Activated CD8-positive, alpha-beta memory T cell treated with anti-CD3 and anti-CD28 coated beads, Interleukin-2, amount 50 U/mL, for 24 hours (primary cell): ENCODE measurements around the gene CLIP1.
"Not testable (repeated sequence)": the region's sequence is repeated elsewhere in the genome, so short reads cannot be mapped to it uniquely, and the experiment has no call there.

Experiments used
- DNase-seq: peaks from one replicate; pipeline ENCODE4 v3.0.0-alpha.2; 2020; ENCODE audit errors: extremely low read depth

CLIP1 gene

DNA sequence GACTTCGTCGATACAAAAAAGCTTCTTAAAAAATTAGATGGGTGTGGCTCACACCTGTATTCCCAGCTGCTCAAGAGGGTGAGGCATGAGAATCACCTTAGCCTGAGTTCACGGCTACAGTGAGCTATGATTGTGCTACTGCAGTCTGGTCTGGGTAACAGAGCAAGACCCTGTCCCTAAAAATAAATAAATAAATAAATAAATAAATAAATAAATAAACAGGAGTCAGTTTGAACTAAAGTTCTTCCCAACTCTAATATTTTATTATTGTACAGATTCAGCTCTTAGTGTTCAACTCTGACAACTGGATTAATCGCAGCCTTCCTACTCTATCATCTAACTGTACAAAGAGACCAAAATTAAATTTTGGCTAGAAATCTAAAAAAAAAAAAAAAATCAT, 12.7 kb upstream of the CLIP1 start:
- DNase-seq: no peak

DNA sequence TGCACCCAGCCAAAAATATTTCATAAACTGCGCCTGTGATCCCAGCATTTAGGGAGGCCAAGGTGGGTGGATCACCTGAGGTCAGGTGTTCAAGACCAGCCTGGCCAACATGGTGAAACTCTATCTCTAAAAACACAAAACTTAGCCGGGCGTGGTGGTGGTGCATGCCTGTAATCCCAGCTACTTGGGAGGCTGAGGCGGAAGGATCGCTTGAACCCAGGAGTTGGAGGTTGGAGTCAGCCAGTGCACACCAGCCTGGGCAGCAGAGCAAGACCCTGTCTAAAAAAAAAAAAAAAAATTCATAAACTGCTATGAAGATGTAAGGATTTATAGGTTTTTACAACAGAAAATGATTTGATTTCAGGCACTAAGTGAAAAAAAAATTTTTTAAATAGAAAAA, 6.6 kb upstream of the CLIP1 start:
- not testable (repeated sequence) for DNase-seq

DNA sequence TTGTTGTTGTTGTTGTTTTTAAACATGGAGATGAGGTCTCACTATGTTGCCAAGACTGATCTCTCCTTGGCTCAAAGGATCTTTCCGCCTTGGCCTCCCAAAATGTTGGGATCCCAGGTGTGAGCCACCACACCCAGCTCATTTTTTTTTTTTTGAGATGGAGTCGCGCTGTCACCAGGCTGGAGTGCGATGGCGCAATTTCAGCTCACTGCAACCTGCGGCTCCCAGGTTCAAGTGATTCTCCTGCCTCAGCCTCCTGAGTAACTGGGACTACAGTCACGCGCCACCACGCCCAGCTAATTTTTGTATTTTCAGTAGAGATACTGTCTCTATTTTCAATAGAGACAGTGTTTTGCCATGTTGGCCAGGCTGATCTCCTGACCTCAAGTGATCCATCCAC, 4.9 kb upstream of the CLIP1 start:
- DNase-seq: no peak

DNA sequence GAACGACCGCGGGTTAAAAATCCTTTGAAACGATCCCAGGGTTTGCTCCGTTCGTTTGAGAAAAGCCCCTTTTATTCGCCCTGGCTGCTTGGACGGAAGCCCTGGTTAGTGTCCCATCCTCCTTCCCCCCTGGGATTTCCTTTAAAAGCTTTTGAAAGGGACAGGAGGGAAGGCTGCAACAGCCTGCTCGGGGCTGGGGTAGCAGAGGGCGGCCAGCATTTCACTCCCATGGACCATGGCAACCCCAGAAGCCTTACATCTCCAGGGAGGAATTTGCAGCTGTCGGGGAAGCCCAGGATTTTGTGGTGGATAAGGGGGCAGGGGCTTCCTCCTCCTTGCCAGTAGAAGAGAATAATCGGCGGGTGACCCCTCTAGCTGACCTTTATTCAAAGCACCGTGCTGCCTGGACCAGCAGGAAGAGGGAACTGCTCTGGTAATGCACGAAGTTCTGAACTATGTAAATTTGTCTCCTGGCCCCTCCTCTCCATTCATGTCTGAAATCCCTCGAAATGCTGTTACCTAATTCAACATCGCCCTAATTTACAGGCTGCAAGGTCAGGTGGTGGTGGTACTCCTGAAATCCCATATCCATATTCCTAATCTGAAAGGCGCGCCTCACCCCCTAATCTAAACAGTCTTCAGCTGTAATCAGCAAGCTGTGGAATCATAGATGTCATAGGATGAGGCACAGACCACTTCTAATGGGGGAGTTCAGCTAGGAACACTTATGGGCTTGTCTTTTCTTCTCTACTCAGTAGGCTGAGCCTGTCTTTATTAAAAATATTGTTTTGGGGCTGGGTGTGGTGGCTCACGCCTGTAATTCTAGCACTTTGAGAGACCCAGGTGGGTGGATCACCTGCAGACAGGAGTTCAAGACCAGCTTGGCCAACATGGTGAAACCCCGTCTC, 1.0 kb upstream of the CLIP1 start:
- no peak for DNase-seq

DNA sequence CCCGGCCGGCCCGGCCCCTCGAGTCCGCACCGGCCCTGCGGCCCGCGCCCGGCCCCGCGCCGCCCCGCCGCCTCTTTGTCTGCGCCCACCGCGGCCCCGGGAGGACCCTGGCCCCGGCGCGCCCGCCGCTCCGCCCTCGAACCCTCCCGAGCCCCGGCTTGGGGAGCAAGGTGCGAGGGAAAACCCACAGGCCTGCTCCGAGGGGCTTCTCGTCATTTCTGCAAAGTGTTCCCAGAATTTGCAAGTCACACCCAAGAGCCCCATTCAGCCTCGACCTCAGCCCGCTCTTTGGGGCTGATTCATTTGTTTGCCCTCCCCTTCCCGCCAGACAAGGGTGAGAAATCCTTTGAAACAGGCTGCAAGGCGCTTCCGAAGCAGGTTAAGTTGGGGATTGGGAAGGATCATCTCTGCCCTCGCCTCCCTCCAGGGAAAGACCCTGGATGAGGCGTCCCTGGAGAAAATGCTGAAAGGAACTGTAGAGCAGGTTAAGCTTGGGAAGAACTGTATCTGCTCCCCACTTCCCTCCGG, 325 bp upstream of the CLIP1 start:
- DNase-seq: no peak

DNA sequence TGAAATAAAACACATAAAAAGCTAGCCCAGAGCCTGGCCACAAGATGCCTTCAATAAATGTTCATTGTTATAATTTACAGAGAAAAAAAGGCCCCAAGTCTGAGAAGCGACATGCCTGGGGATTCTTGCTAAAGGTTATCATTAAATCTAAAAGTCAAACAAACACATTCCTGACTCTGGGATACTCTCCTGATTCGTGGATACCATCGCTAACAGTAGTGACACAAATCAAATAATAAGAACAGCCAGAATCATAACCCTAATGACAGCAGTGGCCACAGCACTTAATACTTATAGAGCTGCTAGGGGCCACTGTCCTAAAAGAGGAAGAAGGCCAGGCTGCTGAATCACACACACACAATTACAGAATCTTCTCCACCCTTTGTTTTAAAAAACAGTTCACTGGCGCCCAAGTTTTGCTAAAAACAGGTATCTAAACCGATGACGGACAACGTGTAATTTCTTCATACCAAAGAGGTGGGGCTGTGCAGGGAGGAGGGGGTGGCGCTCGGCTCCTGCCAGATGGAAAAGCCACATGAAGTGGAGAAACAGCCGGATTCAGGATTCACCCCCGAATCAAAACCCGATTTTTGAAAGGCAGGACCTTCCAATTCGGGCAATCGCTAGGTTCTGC, 1.2 kb downstream of the CLIP1 start:
- DNase-seq: no peak

DNA sequence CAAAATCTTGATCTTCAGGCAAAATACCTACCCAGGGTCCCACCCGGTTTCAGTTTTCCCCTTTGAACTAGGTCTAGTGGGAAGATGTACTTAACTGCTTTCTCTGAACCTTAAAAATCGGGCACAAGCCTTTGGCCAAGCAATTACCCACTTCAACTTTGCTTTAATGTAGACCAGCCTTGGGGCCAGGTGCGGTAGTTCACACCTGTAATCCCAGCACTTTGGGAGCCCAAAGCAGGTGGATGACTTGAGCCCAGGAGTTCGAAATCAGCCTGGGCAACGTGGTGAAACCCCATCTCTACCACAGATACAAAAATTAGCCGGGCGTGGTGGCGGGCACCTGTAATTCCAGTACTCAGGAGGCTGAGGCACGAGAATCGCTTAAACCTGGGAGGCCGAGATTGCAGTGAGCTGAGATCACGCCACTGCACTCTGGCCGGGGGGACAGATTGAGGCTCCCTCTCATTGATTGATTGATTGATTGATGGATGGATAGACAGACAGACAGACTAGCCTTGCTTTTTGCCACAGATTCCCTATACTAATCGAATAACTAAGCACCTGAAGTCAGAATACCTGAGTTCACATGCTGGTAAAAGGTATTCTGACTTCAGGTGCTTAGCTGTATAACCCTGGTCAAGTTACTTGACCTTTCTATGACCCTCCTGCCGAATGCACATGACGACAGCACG, 1.9 kb downstream of the CLIP1 start:
- no peak for DNase-seq

DNA sequence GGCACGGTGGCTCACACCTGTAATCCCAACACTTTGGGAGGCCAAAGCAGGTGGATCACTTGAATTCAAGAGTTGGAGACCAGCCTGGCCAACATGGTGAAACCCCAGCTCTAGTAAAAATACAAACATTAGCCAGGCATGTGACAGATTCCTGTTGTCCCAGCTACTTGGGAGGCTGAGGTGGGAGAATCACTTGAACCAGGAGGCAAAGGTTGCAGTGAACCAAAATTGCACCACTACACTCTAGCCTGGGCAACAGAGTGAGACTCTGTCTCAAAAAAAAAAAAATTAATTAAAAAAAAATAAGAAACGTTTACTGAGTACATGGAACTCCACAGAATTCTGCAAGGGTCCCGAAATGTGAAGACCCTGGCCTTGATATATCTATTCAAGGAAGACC, 3.4 kb downstream of the CLIP1 start:
- not testable (repeated sequence) for DNase-seq

DNA sequence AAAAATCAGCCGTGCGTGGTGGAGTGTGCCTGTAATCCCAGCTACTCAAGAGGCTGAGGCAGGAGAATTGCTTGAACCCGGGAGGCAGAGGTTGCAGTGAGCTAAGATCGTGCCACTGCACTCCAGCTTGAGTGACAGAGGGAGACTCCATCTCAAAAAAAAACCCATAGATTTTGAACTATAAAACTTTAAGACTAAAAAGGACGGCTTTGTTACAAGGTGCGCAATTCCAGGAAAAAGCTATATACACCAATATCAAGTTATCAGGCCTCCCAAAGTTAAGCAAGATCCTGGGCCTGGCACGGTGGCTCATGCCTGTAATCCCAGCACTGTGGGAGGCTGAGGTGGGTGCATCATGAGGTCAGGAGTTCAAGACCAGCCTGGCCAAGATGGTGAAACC, 6.8 kb downstream of the CLIP1 start:
- not testable (repeated sequence) for DNase-seq

DNA sequence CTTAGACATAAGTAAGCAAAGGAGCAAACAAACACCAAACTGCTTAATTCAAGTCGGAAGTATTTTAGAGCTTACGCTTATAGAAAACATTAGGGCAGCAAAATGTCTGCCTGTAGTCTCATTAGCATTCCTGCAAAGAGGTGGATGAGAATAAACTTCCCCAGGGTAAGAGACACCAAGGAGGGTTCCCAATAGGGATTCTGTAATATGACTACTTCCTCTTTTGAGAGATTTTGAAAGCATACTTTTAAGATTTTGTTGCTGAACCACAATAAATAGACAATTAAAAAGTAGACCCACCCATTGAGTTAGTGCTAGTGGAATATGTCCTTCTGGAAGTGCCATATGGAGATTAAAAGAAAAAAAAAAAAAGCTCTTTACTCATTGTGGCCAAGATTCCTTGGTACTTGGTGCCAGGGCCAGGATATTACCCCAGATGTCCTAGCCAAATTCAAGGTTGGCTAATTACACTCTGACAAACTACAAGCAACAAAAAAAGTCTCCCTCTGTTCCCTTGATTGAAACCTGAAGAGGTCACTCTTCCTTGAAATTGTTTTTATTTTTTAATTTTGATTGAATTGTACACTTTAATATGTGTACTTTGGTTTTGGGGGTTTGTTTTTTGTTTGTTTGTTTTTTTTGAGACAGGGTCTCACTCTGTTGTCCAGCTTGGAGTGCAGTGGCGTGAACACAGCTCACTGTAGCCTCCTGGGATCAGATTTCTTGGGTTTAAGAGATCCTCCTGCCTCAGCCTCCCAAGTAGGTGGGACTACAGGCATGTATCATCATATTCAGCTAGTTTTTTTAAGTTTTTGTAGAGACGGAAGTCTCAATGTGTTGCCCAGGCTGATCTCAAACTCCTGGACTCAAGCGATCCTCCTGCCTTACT, 8.7 kb downstream of the CLIP1 start:
- DNase-seq: no peak

DNA sequence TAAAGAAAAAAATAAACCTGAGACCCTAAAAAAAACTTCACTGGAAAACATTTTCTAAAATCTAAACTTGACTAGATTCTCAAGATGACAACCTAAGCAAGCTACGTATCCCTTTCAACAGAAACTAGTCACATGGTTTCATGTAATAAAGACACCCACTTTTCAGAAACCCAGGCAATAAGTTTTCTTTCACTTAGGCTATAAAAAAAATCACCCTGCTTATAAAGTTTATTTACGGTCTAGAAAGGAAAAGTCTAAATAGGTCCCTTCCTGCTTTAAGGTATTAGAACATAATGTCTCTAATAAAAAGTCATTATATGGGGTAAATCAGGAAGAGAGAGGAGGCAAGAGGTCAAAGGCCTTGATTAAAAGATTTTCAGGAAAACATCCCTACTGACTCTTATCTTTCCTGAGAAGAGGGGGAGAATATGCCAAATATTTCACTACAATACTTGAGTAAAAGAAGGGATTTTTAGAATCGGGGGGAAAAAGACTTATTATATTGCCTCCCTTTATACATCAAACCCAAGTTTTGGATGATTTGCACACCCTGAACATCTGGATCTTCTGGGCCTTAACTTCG, 9.5 kb downstream of the CLIP1 start:
- no peak for DNase-seq

DNA sequence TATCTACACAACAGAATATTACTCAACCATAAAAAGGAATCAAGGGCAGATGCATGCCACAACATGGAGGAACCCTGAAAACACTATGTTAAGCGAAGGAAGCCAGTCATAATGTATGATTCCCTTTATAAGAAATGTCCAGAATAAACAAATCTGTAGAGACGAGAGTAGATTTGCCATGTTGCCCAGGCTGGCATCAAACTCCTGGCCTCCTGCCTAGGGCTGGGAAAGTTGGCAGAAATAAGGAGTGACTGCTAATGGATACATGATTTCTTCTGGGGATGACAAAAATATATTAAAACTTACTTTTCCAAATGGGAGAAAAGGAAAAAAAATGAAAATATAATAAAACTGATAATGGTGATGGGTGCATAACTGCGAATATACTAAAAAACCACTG, 10.9 kb downstream of the CLIP1 start:
- DNase-seq: no peak

DNA sequence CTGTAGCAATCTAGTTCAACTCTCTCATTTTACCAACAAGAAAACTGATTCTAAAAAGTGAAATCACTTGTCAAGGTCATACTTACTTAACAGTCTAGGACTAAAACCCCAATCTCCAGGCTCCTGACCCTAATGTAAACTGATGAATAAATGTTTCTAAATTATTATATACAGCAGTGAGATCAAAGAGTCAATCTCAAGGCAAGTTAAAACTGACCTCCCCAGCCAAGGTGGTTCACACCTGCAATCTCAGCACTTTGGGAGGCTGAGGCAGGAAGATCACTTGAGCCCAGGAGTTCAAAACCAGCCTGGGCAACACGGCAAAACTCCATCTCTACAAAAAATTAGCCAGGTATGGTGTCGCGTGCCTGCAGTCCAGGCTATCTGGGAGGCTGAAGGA, 15.3 kb downstream of the CLIP1 start:
- DNase-seq: no peak

DNA sequence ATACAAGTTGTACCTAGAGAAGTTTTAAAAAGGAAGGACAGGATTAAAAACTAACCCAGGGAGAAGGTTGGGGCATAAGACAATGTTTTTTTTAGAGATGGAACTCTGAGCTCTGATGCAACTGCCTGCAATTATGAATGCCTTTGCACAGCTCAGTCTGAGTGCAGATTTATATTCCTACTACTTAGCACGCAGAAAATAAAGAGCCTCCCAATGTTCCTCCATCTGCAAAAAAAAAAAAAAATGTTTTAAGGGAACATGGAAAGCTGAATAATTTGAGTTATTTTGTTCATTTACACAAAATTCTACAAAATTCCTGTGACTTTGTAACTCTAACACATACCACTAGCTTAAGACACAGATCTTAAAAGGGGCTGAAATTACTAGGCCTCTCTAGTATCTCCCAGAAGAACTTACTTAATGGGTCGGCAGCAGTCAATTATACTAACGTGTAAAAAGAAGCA, 15.7 kb downstream of the CLIP1 start:
- no peak for DNase-seq

DNA sequence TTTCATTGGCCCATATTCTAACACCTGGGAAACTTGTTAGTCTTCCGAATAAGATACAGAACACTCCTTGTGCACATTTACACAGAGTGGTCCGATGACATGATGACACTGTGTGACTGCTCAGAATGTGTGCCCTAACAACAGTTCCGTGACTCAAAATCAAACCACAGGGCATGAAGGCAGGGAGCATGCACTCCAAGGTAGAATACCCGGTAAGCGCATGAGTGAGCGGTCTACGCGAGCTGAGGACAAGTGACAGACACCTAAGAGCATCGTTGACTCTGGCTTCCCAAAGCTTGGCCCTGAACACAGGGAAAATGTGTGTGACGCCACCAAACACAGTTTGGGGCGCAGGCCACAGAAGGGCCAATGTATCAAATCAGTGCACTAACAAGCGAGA, 18.6 kb downstream of the CLIP1 start:
- DNase-seq: no peak

DNA sequence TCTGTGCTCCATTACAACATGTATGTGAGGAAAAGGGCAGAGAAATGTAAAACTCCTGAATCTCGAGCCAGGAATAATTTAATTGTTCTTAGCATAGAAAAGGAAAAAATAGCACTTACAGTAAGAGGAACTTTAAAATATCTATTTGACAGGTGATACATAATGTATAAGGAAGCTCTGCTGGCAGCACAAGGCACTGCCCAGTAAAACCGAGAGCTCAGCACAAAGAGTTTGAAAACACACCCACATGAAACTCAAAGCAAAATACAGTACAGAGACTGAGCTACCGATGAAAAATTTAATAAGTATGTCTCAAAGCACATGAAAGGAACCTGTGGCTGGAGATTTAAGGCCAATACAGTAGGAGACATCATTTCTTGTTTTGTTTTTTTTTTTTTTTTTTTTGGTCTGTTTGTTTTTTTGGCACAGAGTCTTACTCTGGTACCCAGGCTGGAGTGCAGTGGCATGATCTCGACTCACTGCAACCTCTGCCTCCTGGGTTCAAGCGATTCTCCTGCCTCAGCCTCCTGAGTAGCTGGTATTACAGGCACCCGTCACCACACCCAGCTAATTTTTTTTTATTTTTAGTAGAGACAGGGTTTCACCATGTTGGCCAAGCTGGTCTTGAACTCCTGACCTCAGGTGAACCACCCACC, 19.2 kb downstream of the CLIP1 start:
- DNase-seq: no peak

DNA sequence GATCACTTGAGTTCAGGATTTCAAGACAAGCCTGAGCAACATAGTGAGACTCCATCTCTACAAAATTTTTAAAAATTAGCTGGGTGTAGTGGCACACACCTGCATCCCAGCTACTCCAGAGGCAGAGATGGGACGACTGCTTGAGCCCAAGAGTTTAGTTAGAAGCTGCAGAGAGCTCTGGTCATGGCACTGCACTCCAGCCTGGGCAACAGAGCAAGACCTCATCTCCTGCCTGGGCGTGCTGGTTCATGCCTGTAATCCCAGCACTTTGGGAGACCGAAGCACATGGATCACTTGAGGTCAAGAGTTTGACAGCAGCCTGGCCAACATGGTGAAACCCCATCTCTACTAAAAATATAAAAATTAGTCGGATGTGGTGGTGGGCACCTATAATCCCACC, 20.2 kb downstream of the CLIP1 start:
- no peak for DNase-seq

DNA sequence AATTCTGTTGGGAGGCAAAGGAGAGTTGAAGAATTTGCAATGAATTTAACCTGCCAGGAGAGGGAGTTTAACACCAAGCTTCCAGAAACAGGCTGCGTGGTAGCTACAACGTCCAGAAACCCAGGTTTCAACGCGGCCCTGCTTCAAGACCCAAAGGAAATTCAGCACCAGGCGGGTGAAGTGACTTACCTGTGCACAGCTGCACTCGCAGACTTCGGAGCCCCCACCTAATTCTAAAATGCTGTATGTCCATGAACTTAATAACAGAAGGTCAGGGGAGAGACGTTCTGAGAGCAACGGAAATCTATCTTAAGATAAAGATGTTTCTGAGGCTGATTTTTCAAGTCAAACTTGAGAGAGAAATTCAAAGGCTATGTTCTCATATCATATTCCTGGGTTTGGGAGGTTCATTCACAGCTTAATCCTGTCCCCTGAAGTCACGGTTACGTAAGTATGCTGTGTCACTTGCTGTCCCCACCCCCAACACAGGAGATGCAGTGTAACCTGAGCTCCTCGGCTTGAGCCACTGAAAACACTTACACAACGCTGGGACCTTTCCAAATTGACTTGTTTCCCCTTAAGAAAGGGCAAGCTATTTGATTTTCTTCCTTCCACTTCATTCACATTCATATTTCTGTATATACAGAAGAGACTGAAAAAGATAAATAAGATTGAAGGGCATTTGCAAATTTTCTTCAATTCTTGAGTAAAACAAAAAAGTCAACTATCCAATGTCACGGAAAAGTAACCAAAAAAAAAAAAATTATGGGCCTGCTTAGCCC, 22.7 kb downstream of the CLIP1 start:
- no peak for DNase-seq

DNA sequence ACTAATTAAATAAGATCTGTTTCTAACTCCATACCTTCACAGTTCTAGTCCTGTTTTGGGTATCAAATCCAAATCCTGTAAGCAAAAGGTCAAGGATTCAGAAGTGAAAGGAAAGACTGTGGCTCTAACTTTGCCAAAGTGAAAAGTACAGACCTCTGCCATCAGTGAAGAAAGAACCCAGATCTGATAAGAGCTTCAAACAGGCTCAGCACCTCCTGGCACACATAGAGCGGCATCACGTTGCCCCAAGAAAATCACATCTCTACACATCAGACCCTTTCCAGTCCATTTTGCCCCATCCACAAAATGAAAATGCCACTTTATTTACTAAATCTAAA, 23.2 kb downstream of the CLIP1 start:
- no peak for DNase-seq

DNA sequence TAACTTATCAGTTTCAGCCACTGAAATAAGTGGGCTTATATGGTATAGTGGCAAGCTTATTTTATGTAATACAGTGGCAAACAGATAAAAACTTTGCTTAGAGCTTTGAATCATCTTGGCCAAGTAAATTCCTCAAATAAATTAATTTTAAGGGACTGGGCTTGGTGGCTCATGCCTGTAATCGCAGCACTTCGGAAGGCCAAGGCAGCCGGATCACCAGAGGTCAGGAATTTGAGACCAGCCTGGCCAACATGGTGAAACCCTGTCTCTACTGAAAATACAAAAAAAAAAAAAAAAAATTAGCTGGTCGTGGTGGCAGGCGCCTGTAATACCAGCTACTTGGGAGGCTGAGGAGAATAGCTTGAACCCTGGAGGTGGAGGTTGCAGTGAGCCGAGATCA, 24.5 kb downstream of the CLIP1 start:
- DNase-seq: not testable (repeated sequence)
